Measurements from ENCODE around the gene TBC1D30. TPM values are rescaled to one million over a fixed set of nuclear protein-coding genes. Genes with fewer than 3 reads are reported as not detected.
"Not testable (repeated sequence)": the region's sequence is repeated elsewhere in the genome, so short reads cannot be mapped to it uniquely, and the experiment has no call there.

TBC1D30 gene
- total RNA-seq, 1 experiment from 2014 or later: 21.4 TPM

GRCh38 chr12:64840119-64840518 is 15.7 kb downstream of the TBC1D30 start:
- intact Hi-C loops (cut with micrococcal nuclease; ENCODE audit: unreplicated experiment): no loop called here
- Mint-ChIP-seq H3K36me3 (ENCODE audit: insufficient read depth, unreplicated experiment) (no peaks in the 10 kb centered on the region), H3K9me3 (ENCODE audit: low read depth, unreplicated experiment) (no peaks in the 10 kb centered on the region), H3K4me1 (ENCODE audit: low read depth, unreplicated experiment) (no peaks in the 10 kb centered on the region), H3K4me3 (ENCODE audit: low read depth, unreplicated experiment) (no peak overlapping the region), H3K27me3 (ENCODE audit: unreplicated experiment) (no peaks in the 10 kb centered on the region), H3K27ac (ENCODE audit: unreplicated experiment) (no peak overlapping the region)
- CTCF ChIA-PET: interaction anchor here (0.5 to 0.8 kb wide), 3 partner anchors 22 to 392 kb away, joined by 3 to 5 read pairs (median 3); no protein-coding TSS in a partner anchor
- DNase-seq: no peak
- no TSS peak for BruUV-seq (replicated peaks)
- no peak for TF ChIP-seq CTCF (IDR thresholded peaks at IDR 0.05; ENCODE audit: unreplicated experiment)

GRCh38 chr12:64840949-64841717 is 16.7 kb downstream of the TBC1D30 start:
- Mint-ChIP-seq H3K4me3 (ENCODE audit: low read depth, unreplicated experiment) (no peak overlapping the region), H3K27ac (ENCODE audit: unreplicated experiment) (no peak overlapping the region), H3K27me3 (ENCODE audit: unreplicated experiment) (no peaks in the 10 kb centered on the region), H3K36me3 (ENCODE audit: insufficient read depth, unreplicated experiment) (no peaks in the 10 kb centered on the region), H3K4me1 (ENCODE audit: low read depth, unreplicated experiment) (no peaks in the 10 kb centered on the region), H3K9me3 (ENCODE audit: low read depth, unreplicated experiment) (no peaks in the 10 kb centered on the region)
- CTCF ChIA-PET: interaction anchor here (0.5 to 0.8 kb wide), 3 partner anchors 23 to 1793 kb away, joined by 3 read pairs; no protein-coding TSS in a partner anchor
- intact Hi-C loops (cut with micrococcal nuclease; ENCODE audit: unreplicated experiment): no loop called here
- DNase-seq: no peak
- no peak for TF ChIP-seq CTCF (IDR thresholded peaks at IDR 0.05; ENCODE audit: unreplicated experiment)
- no TSS peak for BruUV-seq (replicated peaks)

- H3K9me3 Mint-ChIP-seq (ENCODE audit: low read depth, unreplicated experiment); H3K27ac Mint-ChIP-seq (ENCODE audit: unreplicated experiment); H3K4me1 Mint-ChIP-seq (ENCODE audit: low read depth, unreplicated experiment); H3K36me3 Mint-ChIP-seq (ENCODE audit: insufficient read depth, unreplicated experiment); H3K4me3 Mint-ChIP-seq (ENCODE audit: low read depth, unreplicated experiment); DNase-seq; H3K27me3 Mint-ChIP-seq (ENCODE audit: unreplicated experiment); intact Hi-C loops (cut with micrococcal nuclease; ENCODE audit: unreplicated experiment); CTCF ChIA-PET; BruUV-seq (replicated peaks): not testable (repeated sequence)
These were observed 24.0 kb downstream of the TBC1D30 start for GRCh38 chr12:64848409-64848808.

- intact Hi-C loops (cut with micrococcal nuclease; ENCODE audit: unreplicated experiment): no loop called here
- DNase-seq: no peak
- Mint-ChIP-seq H3K4me1 (ENCODE audit: low read depth, unreplicated experiment) (no peaks in the 10 kb centered on the region), H3K36me3 (ENCODE audit: insufficient read depth, unreplicated experiment) (no peaks in the 10 kb centered on the region), H3K9me3 (ENCODE audit: low read depth, unreplicated experiment) (no peaks in the 10 kb centered on the region), H3K4me3 (ENCODE audit: low read depth, unreplicated experiment) (no peak overlapping the region), H3K27me3 (ENCODE audit: unreplicated experiment) (no peaks in the 10 kb centered on the region), H3K27ac (ENCODE audit: unreplicated experiment) (no peak overlapping the region)
- TF ChIP-seq CTCF (IDR thresholded peaks at IDR 0.05; ENCODE audit: unreplicated experiment): no peak
- BruUV-seq (replicated peaks): no TSS peak
- CTCF ChIA-PET: no interaction called here
These were observed 34.6 kb downstream of the TBC1D30 start for GRCh38 chr12:64858882-64859605.

Measured in Calu3 (cell line).